Activated CD8-positive, alpha-beta memory T cell treated with anti-CD3 and anti-CD28 coated beads, Interleukin-2, amount 50 U/mL, for 1 hour (primary cell): ENCODE data around the gene GGN.
"Not testable (repeated sequence)": the region's sequence is repeated elsewhere in the genome, so short reads cannot be mapped to it uniquely, and the experiment has no call there.

ENCODE experiments used
- DNase-seq: peaks from one replicate; pipeline ENCODE4 v3.0.0-alpha.2; 2020; ENCODE audit errors: extremely low read depth

The GGN gene

DNA sequence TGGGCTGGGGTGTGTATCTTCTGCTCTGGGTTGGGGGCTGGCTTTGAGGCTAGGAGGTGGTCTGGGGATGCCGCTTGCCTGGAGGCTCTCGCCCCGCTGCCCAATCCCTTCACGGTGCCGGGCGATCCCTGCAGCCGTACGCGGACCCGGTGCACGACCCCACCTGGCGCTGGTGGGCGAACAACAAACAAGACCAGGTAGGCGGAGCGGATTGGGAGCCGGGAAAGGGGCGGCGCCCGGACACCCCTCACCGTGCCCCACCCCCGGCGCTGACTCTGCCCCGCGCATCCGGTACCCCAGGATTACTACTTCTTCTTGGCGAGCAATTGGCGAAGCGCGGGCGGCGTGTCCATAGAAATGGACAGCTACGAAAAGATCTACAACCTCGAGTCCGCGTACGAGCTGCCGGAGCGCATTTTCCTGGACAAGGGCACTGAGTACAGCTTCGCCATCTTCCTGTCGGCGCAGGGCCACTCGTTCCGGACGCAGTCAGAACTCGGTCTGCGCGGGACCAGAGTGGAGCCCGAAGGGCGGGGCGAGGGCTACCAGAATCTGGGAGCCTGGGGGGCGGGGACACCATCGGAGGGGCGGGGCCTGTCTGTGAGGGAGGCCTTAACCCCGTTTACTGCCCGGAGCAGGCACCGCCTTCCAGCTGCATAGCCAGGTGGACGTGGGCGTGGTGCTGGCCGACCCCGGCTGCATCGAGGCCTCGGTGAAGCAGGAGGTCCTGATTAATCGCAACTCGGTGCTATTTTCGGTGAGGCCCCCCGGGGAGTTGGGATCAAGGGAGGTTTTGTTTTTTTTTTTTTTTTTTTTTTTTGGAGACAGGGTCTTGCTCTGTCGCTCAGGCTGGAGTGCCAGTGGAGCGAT, 25.5 kb downstream of the GGN start:
- no peak for DNase-seq

DNA sequence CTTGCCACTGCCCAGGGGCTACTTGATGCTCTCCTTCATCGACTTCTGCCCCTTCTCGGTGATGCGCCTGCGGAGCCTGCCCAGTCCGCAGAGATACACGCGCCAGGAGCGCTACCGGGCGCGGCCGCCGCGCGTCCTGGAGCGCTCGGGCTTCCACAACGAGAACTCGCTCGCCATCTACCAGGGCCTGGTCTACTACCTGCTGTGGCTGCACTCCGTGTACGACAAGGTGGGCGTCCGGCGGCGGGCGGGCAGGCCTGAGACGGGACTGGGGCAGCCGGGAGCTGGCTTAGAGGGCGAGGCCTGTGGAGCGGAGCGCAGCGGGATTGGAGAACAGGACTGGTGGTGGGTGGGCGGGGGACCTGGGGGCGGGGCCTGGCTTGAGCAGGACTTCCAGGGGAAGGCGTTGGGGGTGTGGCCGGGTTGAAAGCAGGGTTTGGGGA, 26.2 kb downstream of the GGN start:
- no peak for DNase-seq

DNA sequence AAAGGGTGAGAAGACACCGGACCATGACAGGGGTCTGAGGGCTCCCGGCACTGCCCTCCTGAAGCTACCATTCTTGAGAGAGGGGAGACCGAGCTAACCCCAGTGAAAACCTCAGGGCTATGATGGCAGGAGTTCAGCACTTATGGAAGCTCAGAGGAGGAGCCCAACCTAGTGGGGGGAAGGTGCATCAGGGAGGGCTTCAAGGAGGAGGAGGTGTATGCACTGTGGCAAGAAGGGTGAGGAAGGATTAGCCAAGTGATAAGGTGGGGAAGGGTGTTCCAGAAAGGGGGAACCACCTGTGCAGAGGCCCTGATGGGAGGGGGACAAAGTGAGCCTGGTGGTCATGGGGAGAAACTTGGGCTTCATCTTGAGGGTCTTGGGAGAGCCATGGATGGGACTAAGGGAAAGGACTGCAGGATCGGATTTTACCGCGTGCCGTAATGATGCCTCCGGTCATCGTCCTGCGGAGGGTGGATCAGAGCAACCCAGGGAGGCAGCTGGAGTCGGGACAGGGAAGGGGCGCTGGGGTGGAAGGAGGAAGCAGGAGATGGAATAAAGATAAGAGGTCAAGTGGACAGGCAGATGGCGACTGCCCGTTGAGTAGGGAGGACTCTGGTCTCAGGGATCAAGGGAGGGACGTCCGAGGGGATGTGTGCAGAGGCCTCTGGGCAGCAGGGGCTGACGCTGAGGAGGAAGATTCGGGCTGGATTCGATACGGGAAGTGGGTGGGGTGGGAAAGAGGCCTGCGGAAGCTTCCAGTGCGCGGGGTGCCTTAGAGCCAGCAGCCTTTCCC, 26.8 kb downstream of the GGN start:
- no peak for DNase-seq

DNA sequence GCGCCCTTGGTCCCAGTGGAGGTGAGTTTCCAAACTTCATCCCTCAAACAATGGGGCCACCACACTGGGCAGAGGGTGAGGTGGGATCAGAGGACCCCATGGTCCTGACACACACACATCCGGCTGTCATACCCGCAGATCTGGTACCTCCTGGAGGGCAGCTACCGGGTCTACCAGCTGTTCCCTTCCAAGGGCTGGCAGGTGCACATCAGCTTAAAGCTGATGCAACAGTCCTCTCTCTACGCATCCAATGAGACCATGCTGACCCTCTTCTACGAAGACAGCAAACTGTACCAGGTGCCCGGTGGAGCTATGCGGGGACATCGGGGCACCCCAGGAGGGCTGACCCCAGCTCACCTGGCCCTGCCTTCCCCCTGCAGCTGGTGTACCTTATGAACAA, 27.5 kb downstream of the GGN start:
- no peak for DNase-seq

DNA sequence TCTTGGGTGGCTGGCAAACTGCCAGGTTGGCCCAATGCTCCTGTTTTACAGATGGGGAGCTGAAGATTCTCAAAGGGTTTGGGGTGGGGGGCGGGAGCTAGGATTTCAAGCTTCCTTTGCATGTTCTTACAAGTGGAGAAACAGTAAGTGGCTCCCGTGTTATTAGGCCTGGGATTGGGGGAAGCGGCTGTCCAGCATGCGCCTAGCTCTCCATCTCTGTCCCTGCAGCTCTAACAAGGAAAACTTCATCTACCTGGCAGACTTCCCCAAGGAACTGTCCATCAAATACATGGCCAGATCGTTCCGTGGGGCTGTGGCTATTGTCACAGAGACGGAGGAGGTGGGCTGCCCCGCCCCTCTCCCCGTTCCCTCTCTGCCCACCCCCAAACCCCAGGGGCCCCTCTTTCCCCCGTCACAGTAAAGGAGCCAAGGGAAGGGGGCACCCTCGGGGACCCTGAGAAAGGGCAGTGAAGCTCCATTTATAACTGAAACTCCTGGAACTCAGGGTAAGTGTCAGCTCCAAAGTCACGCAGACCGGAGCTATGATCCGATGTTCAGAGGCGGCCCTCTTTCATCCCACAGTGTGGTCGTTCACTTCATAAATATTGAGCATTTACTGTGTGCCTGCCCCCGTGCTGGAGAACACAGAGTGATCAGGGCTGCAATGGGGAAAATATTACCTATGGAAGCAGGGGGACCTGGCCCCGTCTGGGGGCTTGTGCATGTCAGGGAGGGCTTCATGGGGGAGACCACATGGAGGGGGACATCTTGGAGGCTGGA, 28.4 kb downstream of the GGN start:
- no peak for DNase-seq

DNA sequence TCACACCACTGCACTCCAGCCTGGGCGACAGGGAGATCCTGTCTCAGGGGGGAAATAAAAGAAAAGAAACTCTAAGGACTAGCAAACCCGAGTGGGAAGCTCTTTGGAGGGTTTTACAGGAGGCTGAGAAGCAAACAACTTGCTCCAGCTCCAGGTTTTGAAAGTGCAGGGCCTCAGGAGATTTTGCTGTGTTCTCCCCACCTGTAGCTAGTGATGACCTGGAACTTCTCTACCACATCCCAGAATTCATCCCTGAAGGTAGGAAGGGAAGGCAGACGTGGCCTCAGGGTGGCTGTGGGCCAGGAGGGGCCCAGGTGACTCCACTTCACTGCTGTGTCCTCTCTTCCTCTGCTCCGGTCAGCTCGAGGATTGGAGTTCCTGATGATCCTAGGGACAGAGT, 29.8 kb downstream of the GGN start:
- DNase-seq, result no peak

DNA sequence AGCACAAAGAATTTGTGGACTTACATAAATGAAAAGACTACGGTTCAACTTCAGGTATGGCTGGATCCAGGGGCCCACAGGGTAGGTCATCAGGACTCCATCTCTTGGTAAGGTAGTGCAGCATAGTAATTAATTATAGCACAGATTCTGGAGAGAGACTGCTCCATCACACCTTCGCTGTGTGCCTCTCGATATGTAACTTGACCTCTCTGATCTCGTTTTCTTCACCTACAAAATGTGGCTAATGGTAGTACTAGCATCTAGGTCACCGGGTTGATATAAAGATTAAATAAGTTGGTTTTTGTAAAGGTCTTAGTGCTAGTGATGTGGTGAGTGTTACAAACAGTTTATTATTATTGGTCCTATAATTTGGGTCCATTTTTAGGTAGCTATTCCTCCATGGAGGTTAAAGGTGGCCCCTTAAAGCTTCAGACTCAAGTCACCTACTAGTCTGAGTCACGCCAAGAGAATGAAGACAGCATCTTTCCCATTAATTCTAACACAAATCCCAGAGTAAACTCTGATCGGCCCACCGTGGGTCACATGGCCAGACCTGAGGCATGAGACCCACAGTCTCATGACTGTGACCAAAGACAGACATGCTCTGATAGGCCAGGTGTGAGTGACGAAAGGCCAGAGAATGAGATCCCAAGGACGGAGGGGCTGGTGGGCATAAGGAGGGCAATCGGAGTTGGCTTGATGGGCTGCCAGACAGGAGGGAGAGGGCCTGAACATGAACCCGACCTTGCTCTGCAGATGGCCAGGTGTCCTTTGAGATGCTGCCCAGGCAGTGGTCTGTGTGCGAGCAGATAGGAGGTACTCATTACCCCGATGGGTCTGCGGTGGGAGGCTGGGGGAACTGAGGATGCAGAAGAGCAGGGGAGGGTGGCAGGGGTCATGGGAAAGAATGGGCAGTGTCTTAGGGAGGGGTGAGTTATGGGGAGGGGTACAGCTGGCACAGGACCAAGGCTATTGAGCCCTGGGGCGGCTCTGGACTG, 31.8 kb downstream of the GGN start:
- no peak for DNase-seq

DNA sequence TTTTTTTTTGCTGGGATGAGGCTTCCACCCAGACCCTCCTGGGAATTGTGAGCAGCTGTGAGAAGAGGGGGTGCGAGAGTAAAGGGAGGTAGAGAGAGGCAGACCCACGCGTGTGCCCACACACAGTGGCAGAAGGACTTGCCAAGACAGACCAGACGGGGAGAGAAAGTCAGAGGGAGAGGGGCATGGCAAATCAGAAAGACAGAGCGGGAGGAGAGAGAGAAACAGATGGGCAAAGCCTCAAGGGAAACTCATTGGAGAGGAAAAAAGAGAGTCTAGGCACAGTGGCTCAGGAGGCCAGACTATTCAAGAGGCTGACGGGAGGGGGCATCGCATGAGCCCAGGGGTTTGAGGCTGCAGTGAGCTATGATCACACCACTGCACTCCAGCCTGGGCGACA, 35.2 kb downstream of the GGN start:
- DNase-seq, result no peak

DNA sequence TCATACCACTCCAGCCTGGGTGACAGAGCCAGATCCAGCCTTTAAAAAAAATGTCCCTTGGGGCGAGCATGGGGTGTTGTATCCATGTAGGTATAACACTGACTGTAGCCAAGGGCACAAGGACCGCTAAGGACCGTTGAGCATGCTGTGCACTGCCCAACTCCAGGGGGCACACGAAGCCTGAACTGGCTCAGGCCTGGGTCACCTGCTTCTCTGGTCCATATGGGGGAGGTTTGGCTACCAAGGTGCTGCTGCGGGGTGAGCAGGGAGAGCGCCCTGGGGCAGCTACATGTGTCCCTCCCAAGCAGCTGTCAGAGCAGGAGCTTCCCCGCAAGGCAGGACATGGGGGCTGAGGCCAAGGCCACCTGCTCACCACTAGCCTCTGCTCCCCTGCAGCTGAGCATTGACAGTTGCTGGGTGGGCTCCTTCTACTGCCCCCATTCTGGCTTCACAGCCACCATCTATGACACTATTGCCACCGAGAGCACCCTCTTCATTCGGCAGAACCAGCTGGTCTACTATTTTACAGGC, 35.9 kb downstream of the GGN start:
- DNase-seq, result no peak

DNA sequence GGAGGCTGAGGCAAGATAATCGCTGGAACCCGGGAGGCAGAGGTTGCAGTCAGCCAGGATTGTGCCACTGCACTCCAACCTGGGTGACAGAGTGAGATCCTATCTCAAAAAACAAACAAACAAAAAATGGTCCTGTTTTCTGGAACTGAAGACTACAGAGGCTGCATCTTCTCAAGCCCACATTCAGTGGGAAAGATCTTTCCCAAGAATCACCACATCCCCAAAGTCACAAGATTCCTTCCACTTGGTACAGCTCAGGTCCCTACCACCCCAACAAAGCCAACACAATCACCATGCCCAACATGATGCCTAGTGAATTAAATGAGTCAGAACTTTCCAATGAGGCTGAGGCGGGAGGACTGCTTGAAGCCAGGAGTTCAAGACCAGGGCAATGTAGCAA, 37.0 kb downstream of the GGN start:
- DNase-seq, result no peak

DNA sequence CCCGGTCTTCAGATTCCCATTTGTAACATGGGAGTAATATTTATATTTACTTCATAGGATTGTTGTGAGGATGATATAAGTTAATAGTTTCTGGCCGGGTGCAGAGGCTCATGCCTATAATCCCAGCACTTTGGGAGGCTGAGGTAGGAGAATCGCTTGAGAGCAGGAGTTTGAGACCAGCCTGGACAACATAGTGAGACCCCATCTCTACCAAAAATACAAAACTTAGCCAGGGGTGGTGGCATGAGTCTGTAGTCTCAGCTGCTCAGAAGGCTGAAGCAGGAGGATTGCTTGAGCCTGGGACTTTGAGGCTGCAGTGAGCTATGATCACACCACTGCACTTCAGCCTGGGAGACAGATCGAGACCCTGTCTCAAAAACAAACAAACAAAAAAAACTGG, 41.0 kb downstream of the GGN start:
- no peak for DNase-seq

DNA sequence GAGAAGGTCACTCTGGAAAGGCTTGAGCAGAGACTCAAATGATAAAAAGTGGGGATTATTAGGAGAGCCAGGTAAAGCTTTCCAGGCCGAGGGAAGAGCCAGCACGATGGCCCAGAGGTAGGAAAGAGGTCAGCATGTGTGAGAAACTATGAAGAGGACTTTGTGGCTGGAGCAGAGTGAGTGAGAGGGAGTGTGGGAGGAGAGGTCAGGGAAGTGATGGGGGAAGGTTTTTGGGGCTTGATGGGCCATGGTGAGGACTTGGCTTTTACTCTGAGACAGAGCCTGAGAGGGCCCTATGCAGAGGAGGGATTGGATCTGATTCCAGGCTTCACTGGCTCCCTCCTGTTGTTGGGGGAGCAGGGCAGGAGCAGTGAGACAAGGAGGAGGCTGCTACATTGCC, 46.9 kb downstream of the GGN start:
- DNase-seq, result no peak

DNA sequence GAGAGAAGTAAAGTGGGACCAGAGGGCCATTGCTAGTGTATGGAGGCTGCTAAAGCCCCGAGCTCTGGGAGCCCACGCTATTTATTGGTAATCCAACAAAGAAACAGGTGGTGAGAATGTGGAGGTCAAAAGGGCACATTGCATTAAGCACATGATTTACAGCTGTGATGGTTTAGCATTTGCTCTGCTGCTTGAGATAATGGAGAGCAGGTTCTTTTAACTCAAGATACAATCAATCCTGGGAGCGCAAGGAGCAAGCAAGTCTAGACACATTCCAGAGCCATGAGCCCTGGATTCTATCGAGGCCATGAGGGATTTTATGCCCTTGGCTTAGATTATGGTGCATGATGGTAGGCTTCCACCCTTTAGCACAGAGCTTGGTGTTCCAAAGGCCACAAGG, 48.8 kb downstream of the GGN start:
- DNase-seq, result not testable (repeated sequence)

DNA sequence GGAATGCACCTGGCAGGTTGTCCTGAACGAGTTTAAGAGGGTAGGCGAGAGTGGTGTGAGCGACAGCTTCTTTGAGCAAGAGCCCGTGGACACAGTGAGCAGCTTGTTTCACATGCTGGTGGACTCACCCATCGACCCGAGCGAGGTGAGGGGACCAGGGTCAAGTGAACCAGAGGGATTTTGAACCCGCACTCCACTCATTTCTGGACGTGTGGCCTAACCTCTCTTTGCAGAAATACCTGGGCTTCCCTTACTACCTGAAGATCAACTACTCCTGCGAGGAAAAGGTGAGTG, 50.5 kb downstream of the GGN start:
- no peak for DNase-seq

DNA sequence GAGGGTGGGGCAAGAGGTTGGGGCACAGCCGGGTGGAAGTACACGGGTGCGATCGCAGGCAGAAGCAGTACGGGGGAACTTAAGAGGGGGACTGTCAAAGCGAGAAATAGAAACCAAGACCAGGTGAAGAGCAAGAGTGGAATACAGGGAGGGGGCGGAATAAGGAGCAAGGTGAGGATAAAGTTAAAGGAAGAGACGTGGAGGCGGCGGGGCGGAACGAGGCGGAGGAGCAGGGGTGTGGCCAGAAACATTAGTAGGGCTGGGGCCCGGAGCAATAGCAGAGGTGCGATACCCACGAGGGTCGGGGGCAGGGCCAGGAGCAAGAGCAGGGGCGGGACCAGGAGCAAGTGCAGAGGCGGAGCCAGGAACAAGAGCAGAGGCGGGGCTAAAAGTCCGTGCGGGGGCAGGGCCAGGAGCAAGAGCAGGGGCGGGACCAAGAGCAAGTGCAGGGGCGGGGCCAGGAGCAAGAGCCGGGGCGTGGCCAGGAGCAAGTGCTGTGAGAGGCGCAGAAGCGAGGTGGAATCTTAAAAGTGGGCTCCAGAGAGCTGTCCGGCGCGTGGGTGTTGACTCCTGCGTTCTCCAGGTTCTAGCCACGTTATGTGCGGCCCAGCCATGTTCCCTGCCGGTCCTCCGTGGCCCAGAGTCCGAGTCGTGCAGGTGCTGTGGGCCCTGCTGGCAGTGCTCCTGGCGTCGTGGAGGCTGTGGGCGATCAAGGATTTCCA, 51.0 kb downstream of the GGN start:
- peak; percentile 80 for DNase-seq

DNA sequence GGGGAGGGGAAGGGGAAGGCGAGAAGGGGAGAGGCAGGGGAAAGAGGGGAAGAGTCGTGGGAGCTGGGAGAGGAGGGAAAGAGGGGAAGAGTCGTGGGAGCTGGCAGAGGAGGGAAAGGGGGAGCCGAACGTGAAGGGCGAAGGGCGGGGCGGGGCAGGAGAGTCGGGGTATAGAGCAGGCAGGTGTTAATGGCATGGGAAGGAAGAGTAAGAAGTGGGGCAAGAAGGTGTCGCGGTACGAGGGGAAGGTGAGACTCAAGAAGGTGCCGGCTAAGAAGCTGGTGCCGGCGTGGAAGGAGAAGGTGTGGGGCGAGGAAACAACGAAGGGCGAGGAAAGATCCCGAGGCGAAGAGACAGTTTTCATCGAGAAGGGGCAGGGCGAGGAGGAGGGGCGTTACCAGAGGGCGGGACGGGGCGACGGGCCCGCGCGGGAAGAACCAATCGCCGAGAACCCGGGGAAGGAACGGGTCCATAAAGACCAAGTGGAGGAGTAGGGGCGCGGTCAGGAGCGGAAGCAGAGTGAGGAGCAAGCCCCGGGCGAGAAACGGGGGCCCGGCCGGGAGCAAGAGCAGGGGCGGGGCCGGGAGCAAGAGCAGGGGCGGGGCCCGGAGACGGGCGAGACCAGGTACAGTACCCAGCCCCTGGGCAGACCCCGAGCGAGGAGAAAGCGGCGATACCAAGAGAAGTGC, 51.7 kb downstream of the GGN start:
- DNase-seq, result peak; percentile 84
